ENCODE results near the gene TSPAN8.

TSPAN8 gene

DNA sequence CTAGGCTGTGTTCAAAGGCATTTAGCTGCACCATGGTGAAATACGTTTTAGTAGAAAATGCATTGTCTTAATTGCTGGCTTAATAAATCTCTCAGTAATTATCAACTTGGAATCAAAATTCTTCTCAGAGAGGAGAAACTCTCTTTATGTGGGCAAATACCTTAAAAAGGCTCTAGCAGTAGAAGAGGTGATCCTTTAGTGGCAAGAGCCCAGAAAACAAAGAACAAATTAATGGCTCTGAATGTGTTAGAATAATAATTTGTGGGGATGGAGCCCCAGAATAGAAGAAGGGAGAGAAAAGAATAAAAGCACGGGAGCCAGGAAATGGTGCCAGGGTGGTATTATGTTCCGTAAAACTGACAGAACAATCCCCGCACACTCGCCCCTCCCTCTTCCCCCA, 14.8 kb downstream of the TSPAN8 start:
- H3K36me3 ChIP-seq (ENCODE audit: control insufficient read depth, insufficient read depth, low read length), result no peaks in the 10 kb centered on the region
- H3K4me3 ChIP-seq (replicated peaks; ENCODE audit: low read depth, low read length), result no peak overlapping the region
- DNase-seq (ENCODE audit: extremely low read depth, insufficient read length), result no peak
- H3K27me3 ChIP-seq (replicated peaks; ENCODE audit: control insufficient read depth, insufficient read depth, low read length), result no peaks in the 10 kb centered on the region
- TF ChIP-seq, protein P1, sequence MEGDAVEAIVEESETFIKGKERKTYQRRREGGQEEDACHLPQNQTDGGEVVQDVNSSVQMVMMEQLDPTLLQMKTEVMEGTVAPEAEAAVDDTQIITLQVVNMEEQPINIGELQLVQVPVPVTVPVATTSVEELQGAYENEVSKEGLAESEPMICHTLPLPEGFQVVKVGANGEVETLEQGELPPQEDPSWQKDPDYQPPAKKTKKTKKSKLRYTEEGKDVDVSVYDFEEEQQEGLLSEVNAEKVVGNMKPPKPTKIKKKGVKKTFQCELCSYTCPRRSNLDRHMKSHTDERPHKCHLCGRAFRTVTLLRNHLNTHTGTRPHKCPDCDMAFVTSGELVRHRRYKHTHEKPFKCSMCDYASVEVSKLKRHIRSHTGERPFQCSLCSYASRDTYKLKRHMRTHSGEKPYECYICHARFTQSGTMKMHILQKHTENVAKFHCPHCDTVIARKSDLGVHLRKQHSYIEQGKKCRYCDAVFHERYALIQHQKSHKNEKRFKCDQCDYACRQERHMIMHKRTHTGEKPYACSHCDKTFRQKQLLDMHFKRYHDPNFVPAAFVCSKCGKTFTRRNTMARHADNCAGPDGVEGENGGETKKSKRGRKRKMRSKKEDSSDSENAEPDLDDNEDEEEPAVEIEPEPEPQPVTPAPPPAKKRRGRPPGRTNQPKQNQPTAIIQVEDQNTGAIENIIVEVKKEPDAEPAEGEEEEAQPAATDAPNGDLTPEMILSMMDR (IDR thresholded peaks at IDR 0.05; ENCODE audit: insufficient read depth, low read length, poor library complexity, severe bottlenecking), result no peak

DNA sequence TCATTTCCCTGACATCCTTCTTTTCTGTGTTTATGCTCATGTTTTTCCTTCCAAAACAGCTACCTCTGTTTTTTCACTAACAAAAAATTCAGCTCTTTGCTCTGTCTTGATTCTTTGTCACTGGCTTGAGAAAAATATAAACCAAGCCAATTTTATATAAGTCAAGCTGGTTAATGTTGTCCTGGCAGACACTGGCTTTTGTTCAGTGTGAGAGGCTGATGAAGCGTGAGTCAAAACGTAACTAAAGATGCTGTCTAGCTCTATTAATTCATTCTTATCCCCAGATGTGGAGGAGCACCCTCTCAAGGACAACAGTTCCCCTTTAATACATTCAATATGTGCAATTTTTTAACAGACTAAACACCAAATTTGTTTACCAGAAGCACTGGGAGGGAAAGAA, 15.8 kb downstream of the TSPAN8 start:
- Histone ChIP-seq H3K36me3 (ENCODE audit: control insufficient read depth, insufficient read depth, low read length) (no peaks in the 10 kb centered on the region), H3K4me3 (replicated peaks; ENCODE audit: low read depth, low read length) (no peak overlapping the region), H3K27me3 (replicated peaks; ENCODE audit: control insufficient read depth, insufficient read depth, low read length) (no peaks in the 10 kb centered on the region)
- no peak for DNase-seq (ENCODE audit: extremely low read depth, insufficient read length)
- TF ChIP-seq, protein P1 (IDR thresholded peaks at IDR 0.05; ENCODE audit: insufficient read depth, low read length, poor library complexity, severe bottlenecking), result no peak

DNA sequence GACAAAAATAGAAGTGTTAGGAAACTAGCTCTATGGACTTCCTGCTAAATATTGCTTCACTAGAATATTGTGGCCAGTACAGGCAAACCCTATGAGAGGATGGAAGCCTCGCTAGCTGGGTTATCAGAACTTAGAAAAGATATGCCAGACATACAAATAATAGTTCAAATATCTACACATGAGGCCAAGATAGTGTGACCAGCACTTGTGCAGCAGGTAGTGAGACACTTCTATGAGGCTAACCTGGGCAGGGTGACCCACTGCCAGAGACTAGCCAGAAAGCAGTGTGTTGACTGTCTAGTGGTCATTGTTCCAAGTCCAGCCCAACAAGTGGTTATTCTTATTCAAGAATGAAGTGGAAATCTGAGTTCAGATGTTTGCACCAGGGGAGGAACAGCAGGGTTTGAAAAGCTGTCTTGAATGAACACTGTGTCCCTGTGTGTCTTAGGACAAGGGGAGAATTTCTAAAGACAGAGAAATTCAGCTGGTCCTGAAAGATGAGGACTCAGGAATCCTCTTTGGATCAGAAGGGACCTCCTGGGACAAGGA, 16.3 kb downstream of the TSPAN8 start:
- DNase-seq (ENCODE audit: extremely low read depth, insufficient read length), result no peak
- H3K27me3 ChIP-seq (replicated peaks; ENCODE audit: control insufficient read depth, insufficient read depth, low read length), result no peaks in the 10 kb centered on the region
- H3K36me3 ChIP-seq (ENCODE audit: control insufficient read depth, insufficient read depth, low read length), result no peaks in the 10 kb centered on the region
- no peak overlapping the region for H3K4me3 ChIP-seq (replicated peaks; ENCODE audit: low read depth, low read length)
- TF ChIP-seq, protein P1 (IDR thresholded peaks at IDR 0.05; ENCODE audit: insufficient read depth, low read length, poor library complexity, severe bottlenecking), result no peak

DNA sequence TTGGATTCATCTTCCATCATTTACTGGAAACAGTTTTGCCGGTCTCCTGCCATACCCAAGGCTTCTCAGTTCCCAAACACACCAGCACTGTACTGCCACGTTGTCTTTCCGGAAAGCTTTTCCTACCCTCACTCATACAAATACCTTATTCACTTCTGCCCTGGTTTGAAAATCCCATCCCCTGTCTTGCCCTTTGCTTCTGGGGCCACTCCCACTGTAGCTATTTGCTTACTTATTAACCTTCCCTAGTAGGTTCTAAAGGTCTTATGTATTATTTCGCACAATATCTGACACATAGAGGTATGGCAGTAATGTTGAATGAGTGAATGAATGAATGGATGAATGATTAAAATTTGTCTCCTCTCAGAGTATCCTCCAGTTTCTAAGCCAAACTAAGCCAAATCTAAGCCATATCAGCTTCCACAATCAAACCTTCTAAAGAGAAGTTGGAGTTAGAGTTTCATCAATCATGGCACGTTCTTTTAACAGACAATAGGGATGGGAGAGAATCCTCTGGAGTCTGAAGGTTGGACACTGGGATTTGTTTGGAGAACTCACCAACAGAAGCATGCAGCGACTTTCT, 18.6 kb downstream of the TSPAN8 start:
- TF ChIP-seq, protein P1 (IDR thresholded peaks at IDR 0.05; ENCODE audit: insufficient read depth, low read length, poor library complexity, severe bottlenecking), result no peak
- DNase-seq (ENCODE audit: extremely low read depth, insufficient read length), result no peak
- Histone ChIP-seq H3K36me3 (ENCODE audit: control insufficient read depth, insufficient read depth, low read length) (no peaks in the 10 kb centered on the region), H3K4me3 (replicated peaks; ENCODE audit: low read depth, low read length) (no peak overlapping the region), H3K27me3 (replicated peaks; ENCODE audit: control insufficient read depth, insufficient read depth, low read length) (no peaks in the 10 kb centered on the region)

DNA sequence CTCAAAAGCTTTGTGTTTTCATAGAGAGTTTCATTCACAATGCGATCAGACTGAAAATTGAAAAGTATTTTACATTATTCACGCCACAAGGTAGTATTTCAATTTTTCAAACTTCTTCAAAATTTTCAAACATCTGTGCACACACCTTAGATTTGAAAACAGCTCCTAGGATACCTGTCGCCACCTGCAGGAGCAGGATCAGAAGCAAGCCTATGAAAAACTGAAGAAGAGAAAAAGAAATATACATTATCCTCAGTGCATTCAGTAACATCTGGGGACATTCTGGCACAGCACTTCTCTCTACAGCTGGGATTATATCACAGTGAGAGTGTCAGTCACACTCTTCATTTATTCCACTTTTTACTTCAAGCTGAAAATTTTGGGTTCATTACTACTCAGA, 19.8 kb downstream of the TSPAN8 start:
- H3K4me3 ChIP-seq (replicated peaks; ENCODE audit: low read depth, low read length), result no peak overlapping the region
- TF ChIP-seq, protein P1 (IDR thresholded peaks at IDR 0.05; ENCODE audit: insufficient read depth, low read length, poor library complexity, severe bottlenecking), result no peak
- H3K36me3 ChIP-seq (ENCODE audit: control insufficient read depth, insufficient read depth, low read length), result no peaks in the 10 kb centered on the region
- no peak for DNase-seq (ENCODE audit: extremely low read depth, insufficient read length)
- H3K27me3 ChIP-seq (replicated peaks; ENCODE audit: control insufficient read depth, insufficient read depth, low read length), result no peaks in the 10 kb centered on the region

DNA sequence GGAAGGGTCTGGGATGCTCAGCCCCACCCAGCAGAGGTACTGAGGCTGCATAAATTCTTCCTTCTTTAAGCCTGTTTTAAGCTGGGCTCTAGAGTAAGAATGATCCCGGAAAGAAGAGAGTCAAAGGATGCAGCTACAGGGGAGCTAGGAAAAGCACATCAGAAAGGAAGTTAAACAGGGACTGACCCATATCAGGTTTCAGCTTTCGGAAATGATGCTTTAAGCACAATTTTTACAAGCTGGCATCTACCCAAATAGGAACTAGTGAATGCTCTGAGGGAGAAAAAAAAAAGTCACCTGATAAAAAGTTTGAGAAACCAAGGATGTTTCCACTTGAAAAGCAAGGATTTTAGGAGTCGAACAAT, 22.0 kb downstream of the TSPAN8 start:
- Histone ChIP-seq H3K36me3 (ENCODE audit: control insufficient read depth, insufficient read depth, low read length) (no peaks in the 10 kb centered on the region), H3K4me3 (replicated peaks; ENCODE audit: low read depth, low read length) (no peak overlapping the region), H3K27me3 (replicated peaks; ENCODE audit: control insufficient read depth, insufficient read depth, low read length) (no peaks in the 10 kb centered on the region)
- DNase-seq (ENCODE audit: extremely low read depth, insufficient read length), result no peak
- TF ChIP-seq, protein P1 (IDR thresholded peaks at IDR 0.05; ENCODE audit: insufficient read depth, low read length, poor library complexity, severe bottlenecking), result no peak

Data from GM06990 (cell line).